GM21825 (cell line): ENCODE data around the gene BICD1.
A peak's percentile ranks its signal among the peaks of the same experiment; 100 is the strongest.

Experiments
- ATAC-seq: cut with Tn5 transposase; IDR thresholded peaks from one replicate; pipeline ENCODE4 v1.9.1; 2021; ENCODE audit warnings: mild to moderate bottlenecking, moderate library complexity; ENCODE audit not compliant: unreplicated experiment

The BICD1 gene

DNA sequence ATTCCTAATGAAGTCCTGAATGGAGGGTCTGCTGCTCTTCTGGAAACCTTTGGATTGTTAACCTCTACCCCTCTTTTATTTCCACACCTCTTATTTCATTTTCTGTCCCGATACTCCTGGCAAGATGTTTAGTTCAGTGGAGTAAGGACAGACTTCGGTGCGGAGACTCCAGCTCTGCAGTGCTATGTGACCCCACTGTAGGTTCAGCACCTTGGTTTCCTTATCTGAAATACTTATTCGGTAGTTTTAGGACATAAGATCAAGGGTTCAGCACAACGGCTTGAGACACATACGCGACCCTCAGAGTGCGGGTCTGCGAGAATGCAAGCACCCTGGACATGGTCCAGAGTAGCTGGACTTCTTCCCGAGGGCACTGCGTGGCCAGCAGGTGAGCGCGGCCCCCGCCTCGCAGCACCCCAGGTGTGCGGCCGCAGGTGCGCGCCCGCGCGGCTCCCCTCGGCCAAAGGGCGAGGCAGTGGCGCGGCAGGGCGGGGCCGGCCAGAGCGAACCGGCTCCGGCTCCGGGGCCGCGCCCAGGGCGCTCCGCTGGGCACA lies 292.2 kb downstream of the BICD1 start:
- ATAC-seq = no peak

- peak; percentile 83 for ATAC-seq
Observed at GRCh38 chr12:32399370-32400113, 292.9 kb downstream of the BICD1 start, which contains the start of gene FGD4. Gene FGD4, plus strand, starts transcription at chr12:32399558.

GRCh38 chr12:32400114-32400672 lies 293.5 kb downstream of the BICD1 start:
- ATAC-seq = no peak

GRCh38 chr12:32400866-32401265 lies 294.2 kb downstream of the BICD1 start:
- ATAC-seq = no peak

GRCh38 chr12:32402170-32402569 lies 295.5 kb downstream of the BICD1 start:
- ATAC-seq = no peak

GRCh38 chr12:32402946-32403345 lies 296.3 kb downstream of the BICD1 start:
- no peak for ATAC-seq

DNA sequence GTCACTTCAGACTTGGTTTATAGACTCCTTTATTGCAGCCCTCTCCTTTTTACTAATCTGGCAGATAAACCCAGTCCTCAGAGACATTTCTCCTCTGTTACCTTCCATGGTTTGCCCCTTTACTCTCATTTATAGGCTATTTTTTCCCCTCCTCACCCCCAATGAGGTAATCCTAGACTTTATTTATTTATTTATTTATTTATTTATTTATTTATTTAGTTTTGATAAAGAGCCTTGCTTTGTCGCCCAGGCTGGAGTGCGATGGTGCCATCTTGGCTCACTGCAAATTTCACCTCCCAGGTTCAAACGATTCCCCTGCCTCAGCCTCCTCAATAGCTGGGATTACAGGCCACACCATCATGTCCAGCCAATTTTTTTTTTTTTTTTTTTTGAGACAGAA lies 301.1 kb downstream of the BICD1 start:
- no peak for ATAC-seq

DNA sequence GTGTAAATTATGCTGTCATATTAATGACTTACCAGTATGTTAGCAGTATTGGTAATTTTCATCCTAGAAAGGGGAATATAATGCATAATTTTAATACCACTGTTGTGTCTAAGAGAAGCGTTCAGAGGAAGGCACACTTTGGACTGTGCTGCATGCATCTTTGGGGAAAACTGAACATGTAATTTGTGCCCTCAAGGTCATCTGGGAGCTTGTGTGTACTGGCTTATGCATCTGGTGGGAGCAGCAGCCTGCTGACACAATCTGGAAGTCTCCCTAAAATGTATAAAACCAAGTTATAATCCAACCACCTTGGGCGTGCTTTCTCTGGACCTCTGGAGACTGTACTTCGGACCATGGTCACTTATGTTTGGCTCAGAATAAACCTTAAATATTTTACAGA lies 306.8 kb downstream of the BICD1 start:
- ATAC-seq = no peak

DNA sequence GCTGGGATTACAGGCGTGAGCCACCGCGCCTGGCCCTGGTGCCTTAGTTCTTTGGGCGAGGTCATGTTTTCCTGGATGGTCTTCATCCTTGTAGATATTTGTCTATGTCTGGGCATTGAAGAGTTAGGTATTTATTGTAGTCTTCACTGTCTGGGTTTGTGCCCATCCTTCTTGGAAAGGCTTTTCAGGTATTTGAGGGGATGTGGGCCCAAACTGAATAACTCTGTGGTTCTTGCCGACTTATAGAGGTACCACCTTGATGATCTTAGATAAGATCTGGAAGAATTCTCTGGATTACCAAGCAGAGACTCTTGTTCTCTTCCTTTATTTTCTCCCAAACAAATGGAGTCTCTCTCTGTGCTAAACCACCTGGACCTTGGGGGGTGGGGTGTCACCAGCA lies 311.6 kb downstream of the BICD1 start:
- no peak for ATAC-seq

GRCh38 chr12:32418903-32419519 lies 312.4 kb downstream of the BICD1 start:
- no peak for ATAC-seq

GRCh38 chr12:32419520-32419960 lies 312.9 kb downstream of the BICD1 start:
- ATAC-seq = no peak

DNA sequence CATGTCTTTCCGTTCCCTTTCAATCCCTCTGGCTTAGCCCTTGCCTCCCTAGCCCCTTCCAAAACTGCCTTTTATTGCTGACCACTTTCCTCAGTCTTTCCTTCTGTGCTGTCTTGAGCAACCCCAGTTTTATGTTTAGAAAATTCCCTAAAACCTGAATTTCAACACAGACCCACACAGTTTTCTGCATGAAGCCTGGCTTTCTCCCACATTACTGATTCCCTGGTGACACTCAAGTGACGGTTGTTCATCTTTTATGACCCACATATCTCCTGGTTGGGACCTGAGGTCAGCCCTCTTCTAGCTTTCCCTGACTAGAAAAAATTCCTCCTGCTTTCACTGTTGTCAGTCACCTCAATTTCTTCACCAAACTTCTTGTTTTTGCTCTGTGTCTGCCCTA lies 313.7 kb downstream of the BICD1 start:
- ATAC-seq = no peak

GRCh38 chr12:32423559-32423958 lies 316.9 kb downstream of the BICD1 start:
- ATAC-seq = no peak

DNA sequence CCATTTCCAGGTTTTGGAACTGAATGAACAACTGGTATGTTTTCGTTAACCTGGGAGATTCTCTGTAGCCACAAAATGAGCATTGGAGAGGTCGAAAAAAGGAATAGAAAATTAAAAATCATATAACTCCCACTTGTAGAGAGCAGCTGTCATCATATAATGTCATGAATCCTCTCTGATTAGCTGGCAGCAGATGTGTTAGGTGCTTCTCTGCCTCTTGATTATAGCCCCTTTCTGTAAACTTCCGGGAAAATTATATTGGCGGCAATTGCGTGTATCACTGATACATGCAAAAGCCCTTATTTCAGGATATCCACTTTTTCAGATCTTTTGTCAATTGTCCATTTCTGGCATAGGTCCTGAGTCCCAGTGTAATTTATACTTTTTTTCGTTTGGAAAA lies 324.4 kb downstream of the BICD1 start:
- ATAC-seq = no peak
